ENCODE results near the gene EML4.
"Not testable (repeated sequence)": the region's sequence is repeated elsewhere in the genome, so short reads cannot be mapped to it uniquely, and the experiment has no call there.

Gene EML4

GRCh38 chr2:42329736-42330135 lies 160.6 kb downstream of the EML4 start:
- DNase-seq (ENCODE audit: low spot score) (no peak), FAIRE-seq (no peak)

GRCh38 chr2:42331569-42332284 lies 162.6 kb downstream of the EML4 start:
- no peak for DNase-seq (ENCODE audit: low spot score)
- no peak for FAIRE-seq

- FAIRE-seq (no peak), DNase-seq (ENCODE audit: low spot score) (no peak)
These were observed 163.4 kb downstream of the EML4 start for GRCh38 chr2:42332575-42332974.

- FAIRE-seq: no peak
- no peak for DNase-seq (ENCODE audit: low spot score)
These were observed 164.4 kb downstream of the EML4 start for GRCh38 chr2:42333579-42333978.

- FAIRE-seq: no peak
These were observed 165.1 kb downstream of the EML4 start for GRCh38 chr2:42334220-42334619.

GRCh38 chr2:42334865-42335264 lies 165.7 kb downstream of the EML4 start:
- DNase-seq (ENCODE audit: low spot score): not testable (repeated sequence)

More at GRCh38 chr2:42334220-42334619, 165.1 kb downstream of the EML4 start:
- no peak for DNase-seq (ENCODE audit: low spot score)

GRCh38 chr2:42335514-42336104 lies 166.5 kb downstream of the EML4 start:
- FAIRE-seq: no peak

More at GRCh38 chr2:42334865-42335264, 165.7 kb downstream of the EML4 start:
- not testable (repeated sequence) for FAIRE-seq

GRCh38 chr2:42336361-42336965 lies 167.3 kb downstream of the EML4 start:
- FAIRE-seq (peak; percentile 14), DNase-seq (ENCODE audit: low spot score) (peak; percentile 58)

More at GRCh38 chr2:42335514-42336104, 166.5 kb downstream of the EML4 start:
- DNase-seq (ENCODE audit: low spot score): no peak

- no peak for DNase-seq (ENCODE audit: low spot score)
These were observed 168.2 kb downstream of the EML4 start for GRCh38 chr2:42337356-42337820.

GRCh38 chr2:42337846-42338566 lies 168.9 kb downstream of the EML4 start:
- DNase-seq (ENCODE audit: low spot score) (no peak), FAIRE-seq (no peak)

More at GRCh38 chr2:42337356-42337820, 168.2 kb downstream of the EML4 start:
- FAIRE-seq: no peak

GRCh38 chr2:42338567-42339190 lies 169.5 kb downstream of the EML4 start:
- FAIRE-seq: no peak

GRCh38 chr2:42339191-42339912 lies 170.2 kb downstream of the EML4 start:
- DNase-seq (ENCODE audit: low spot score) (no peak), FAIRE-seq (no peak)

More at GRCh38 chr2:42338567-42339190, 169.5 kb downstream of the EML4 start:
- no peak for DNase-seq (ENCODE audit: low spot score)

- FAIRE-seq: no peak
- DNase-seq (ENCODE audit: low spot score): no peak
These were observed 171.1 kb downstream of the EML4 start for GRCh38 chr2:42340045-42340937.

GRCh38 chr2:42340938-42341636 lies 171.9 kb downstream of the EML4 start:
- FAIRE-seq (no peak), DNase-seq (ENCODE audit: low spot score) (no peak)

- FAIRE-seq: peak; percentile 85
- DNase-seq (ENCODE audit: low spot score): peak; percentile 91
These were observed 173.1 kb downstream of the EML4 start for GRCh38 chr2:42342061-42342794.

- no peak for DNase-seq (ENCODE audit: low spot score)
- FAIRE-seq: no peak
These were observed 173.7 kb downstream of the EML4 start for GRCh38 chr2:42342795-42343241.

- no peak for FAIRE-seq
- DNase-seq (ENCODE audit: low spot score): no peak
These were observed 176.8 kb downstream of the EML4 start for GRCh38 chr2:42345986-42346385.

- not testable (repeated sequence) for FAIRE-seq
These were observed 177.7 kb downstream of the EML4 start for GRCh38 chr2:42346856-42347255.

More at GRCh38 chr2:42346856-42347255, 177.7 kb downstream of the EML4 start:
- not testable (repeated sequence) for DNase-seq (ENCODE audit: low spot score)
